Uterus (tissue), 4 donors: ENCODE measurements around the gene SGMS1. TPM values are rescaled to one million over a fixed set of nuclear protein-coding genes. Genes with fewer than 3 reads are reported as not detected.

ENCODE experiments used
- DNase-seq, 2 donors: peaks; one replicate each; pipeline ENCODE4 v3.0.0-alpha.2; 2019 to 2020
- H3K27ac ChIP-seq, 2 donors: fragments of 200-600 bp; sonication (generic); 1 replicate in 1 of 2; 2 replicates in 1 of 2; pipeline ENCODE4 v1.5.1; 2016 to 2018
- H3K27me3 ChIP-seq, 2 donors: fragments of 200-600 bp; sonication (generic); one replicate each; pipeline ENCODE4 v1.5.1; 2018 to 2019; ENCODE audit warnings: control low read depth in 1 of 2
- H3K36me3 ChIP-seq, 2 donors: fragments of 200-600 bp; sonication (generic); one replicate each; pipeline ENCODE4 v1.5.1; 2019; ENCODE audit warnings: control low read depth in 1 of 2
- H3K4me1 ChIP-seq, 2 donors: fragments of 200-600 bp; sonication (generic); one replicate each; pipeline ENCODE4 v1.5.1; 2018 to 2019; ENCODE audit warnings: control low read depth in 1 of 2
- H3K4me3 ChIP-seq, 2 donors: fragments of 200-600 bp; sonication (generic); 1 replicate in 1 of 2; 2 replicates in 1 of 2; pipeline ENCODE4 v1.5.1; 2018 to 2019; ENCODE audit warnings: mild to moderate bottlenecking in 1 of 2
- H3K9me3 ChIP-seq, 2 donors: fragments of 200-600 bp; sonication (generic); one replicate each; pipeline ENCODE4 v1.5.1; 2019; ENCODE audit warnings: control low read depth in 1 of 2
- CTCF ChIP-seq, 4 experiments: fragments of 200-600 bp in 2 of 4; fragments of 450-650 bp in 2 of 4; sonication (generic) in 2 of 4; IDR thresholded peaks; one replicate each; pipeline ENCODE4 v1.5.1; 2016 to 2019; ENCODE audit warnings: antibody characterized with exemption in 4 of 4, mild to moderate bottlenecking in 2 of 4, moderate library complexity in 1 of 4
- POLR2A ChIP-seq, 2 donors: fragments of 450-650 bp; IDR thresholded peaks; one replicate each; pipeline ENCODE4 v1.6.1; 2016; ENCODE audit warnings: antibody characterized with exemption in 2 of 2, mild to moderate bottlenecking in 1 of 2, moderate library complexity in 1 of 2
- intact Hi-C: fragments of 100-400 bp; cut with DNase I; formaldehyde crosslinking; loops from one replicate; pipeline ENCODE4 v1.15.1; 2023; ENCODE audit warnings: low total_unique reads
- total RNA-seq, 4 donors: library from RNA; depleted of rRNA in 3 of 4; stranded (reverse); fragments of >200 nt in 3 of 4; gene quantifications; one replicate each; pipeline versions ENCODE4 v1.1.0 to v1.2.4, GENCODE V29; 2014 to 2023
- donor health status: DM: yes; HTN: yes; CAD: no.

SGMS1 gene
- total RNA-seq, 4 donors from 2014 or later: 38.0 to 102 (median 57.7) TPM

DNA sequence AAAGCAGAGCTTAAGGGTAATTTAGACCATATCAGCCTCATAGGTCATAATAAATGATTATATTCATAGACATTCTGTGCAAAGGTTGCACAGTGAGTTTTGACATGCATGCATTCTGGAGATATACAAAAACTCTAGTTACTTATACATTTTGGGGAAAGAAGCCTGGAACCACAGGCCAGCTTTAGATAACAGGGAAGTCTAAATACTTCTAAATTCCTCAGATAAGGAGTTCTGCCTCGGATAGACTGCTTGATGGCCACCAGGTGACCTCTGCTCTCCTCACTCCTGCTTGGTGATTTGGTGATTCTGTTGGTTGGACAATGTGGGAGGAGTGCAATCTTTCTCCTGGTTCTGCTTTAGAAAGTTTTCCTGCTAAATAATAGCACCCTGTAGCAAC is 77.9 kb downstream of the SGMS1 start:
- no peak for DNase-seq
- TF ChIP-seq POLR2A (IDR thresholded peaks at IDR 0.05) (no peak), CTCF (IDR thresholded peaks at IDR 0.05) (no peak)
- no peaks in the 10 kb centered on the region for H3K36me3 ChIP-seq
- no peaks in the 10 kb centered on the region for H3K9me3 ChIP-seq
- intact Hi-C loops: no loop called here
- H3K4me3 ChIP-seq: no peak overlapping the region
- H3K27ac ChIP-seq: no peak overlapping the region
- H3K4me1 ChIP-seq: no peaks in the 10 kb centered on the region
- no peaks in the 10 kb centered on the region for H3K27me3 ChIP-seq

GRCh38 chr10:50544857-50545429 is 78.8 kb downstream of the SGMS1 start:
- intact Hi-C loops: no loop called here
- Histone ChIP-seq H3K9me3 (no peaks in the 10 kb centered on the region), H3K4me3 (no peak overlapping the region), H3K27ac (no peak overlapping the region), H3K36me3 (no peaks in the 10 kb centered on the region), H3K27me3 (no peaks in the 10 kb centered on the region), H3K4me1 (no peaks in the 10 kb centered on the region)
- DNase-seq: no peak
- TF ChIP-seq CTCF (IDR thresholded peaks at IDR 0.05) (no peak), POLR2A (IDR thresholded peaks at IDR 0.05) (no peak)

GRCh38 chr10:50544095-50544856 is 79.5 kb downstream of the SGMS1 start:
- Histone ChIP-seq H3K4me3 (no peak overlapping the region), H3K27me3 (no peaks in the 10 kb centered on the region), H3K36me3 (no peaks in the 10 kb centered on the region), H3K27ac (no peak overlapping the region), H3K4me1 (no peaks in the 10 kb centered on the region), H3K9me3 (no peaks in the 10 kb centered on the region)
- TF ChIP-seq POLR2A (IDR thresholded peaks at IDR 0.05) (no peak), CTCF (IDR thresholded peaks at IDR 0.05) (no peak)
- DNase-seq: no peak
- intact Hi-C loops: no loop called here

DNA sequence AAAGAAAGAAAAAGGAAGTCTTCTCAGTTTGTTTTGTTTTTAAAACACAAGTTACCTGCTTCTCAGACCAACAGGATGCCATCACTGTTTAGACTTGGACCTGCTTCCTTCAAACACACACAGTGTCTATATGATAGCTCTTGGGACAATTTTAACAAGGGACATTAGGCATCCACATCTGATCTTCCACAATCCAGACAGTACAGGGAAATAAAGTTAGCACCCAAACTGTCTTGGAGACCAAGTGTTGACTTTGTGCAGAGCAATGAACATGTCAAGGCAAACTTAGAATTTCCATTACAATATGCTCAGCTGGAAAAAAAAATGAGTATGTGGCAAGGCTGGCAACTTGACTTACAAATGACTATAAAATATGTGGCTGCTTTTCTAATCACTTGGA is 80.9 kb downstream of the SGMS1 start:
- TF ChIP-seq POLR2A (IDR thresholded peaks at IDR 0.05): no peak
- no peak for TF ChIP-seq CTCF (IDR thresholded peaks at IDR 0.05)
- H3K36me3 ChIP-seq: no peaks in the 10 kb centered on the region
- DNase-seq: no peak
- no peak overlapping the region for H3K4me3 ChIP-seq
- H3K4me1 ChIP-seq: no peaks in the 10 kb centered on the region
- H3K27ac ChIP-seq: no peak overlapping the region
- H3K9me3 ChIP-seq: no peaks in the 10 kb centered on the region
- no peaks in the 10 kb centered on the region for H3K27me3 ChIP-seq
- intact Hi-C loops: no loop called here

DNA sequence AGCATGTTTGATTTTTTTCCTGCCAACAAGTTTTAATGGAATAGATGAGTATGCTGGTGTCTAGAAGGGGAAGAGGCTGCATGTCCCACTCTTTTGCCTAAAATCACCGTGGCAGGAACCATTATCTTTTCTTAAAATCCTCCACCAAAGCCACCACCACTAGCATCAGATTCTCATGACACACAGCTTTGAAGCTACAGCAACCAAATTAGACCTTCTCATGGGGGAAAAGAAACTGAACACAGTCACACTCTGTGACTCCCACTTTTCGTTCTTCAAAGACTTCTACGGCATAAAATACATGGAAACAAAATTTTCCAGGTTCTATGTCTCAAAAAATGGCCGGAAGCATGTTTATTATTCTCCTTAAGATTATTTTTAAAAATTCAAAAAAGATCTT is 81.8 kb downstream of the SGMS1 start:
- Histone ChIP-seq H3K27me3 (no peaks in the 10 kb centered on the region), H3K4me1 (no peaks in the 10 kb centered on the region), H3K36me3 (no peaks in the 10 kb centered on the region), H3K4me3 (no peak overlapping the region), H3K27ac (no peak overlapping the region), H3K9me3 (no peaks in the 10 kb centered on the region)
- intact Hi-C loops: no loop called here
- TF ChIP-seq POLR2A (IDR thresholded peaks at IDR 0.05) (no peak), CTCF (IDR thresholded peaks at IDR 0.05) (no peak)
- DNase-seq: no peak
